GM19455 (cell line): ENCODE measurements around the gene GSTO2.
"Not testable (repeated sequence)": the region's sequence is repeated elsewhere in the genome, so short reads cannot be mapped to it uniquely, and the experiment has no call there.

Source experiments
- ATAC-seq: cut with Tn5 transposase; IDR thresholded peaks from one replicate; pipeline ENCODE4 v1.9.1; 2021; ENCODE audit not compliant: unreplicated experiment

GSTO2 gene

GRCh38 chr10:104268713-104269645, at the start of gene GSTO2:
Gene GSTO2, plus strand, starts transcription at chr10:104269184. Its CDS starts 5,732 bp downstream, at chr10:104274916.
- ATAC-seq, result peak; percentile 99

- no peak for ATAC-seq
These were observed 48.5 kb upstream of the GSTO2 start for GRCh38 chr10:104220522-104220921.

GRCh38 chr10:104223304-104223703, 45.7 kb upstream of the GSTO2 start:
- no peak for ATAC-seq

GRCh38 chr10:104230490-104230889, 38.5 kb upstream of the GSTO2 start:
- no peak for ATAC-seq

GRCh38 chr10:104231784-104232612, 37.0 kb upstream of the GSTO2 start, which contains the start of gene CFAP43:
Gene CFAP43, minus strand, starts transcription at chr10:104232364. Its CDS starts 118 bp downstream, at chr10:104232246.
- ATAC-seq, result peak; percentile 100

GRCh38 chr10:104232613-104233102, 36.3 kb upstream of the GSTO2 start:
- no peak for ATAC-seq

- ATAC-seq, result no peak
These were observed 35.2 kb upstream of the GSTO2 start for GRCh38 chr10:104233817-104234216.

GRCh38 chr10:104234934-104235333, 34.0 kb upstream of the GSTO2 start:
- ATAC-seq, result no peak

- no peak for ATAC-seq
These were observed 33.2 kb upstream of the GSTO2 start for GRCh38 chr10:104235801-104236200.

GRCh38 chr10:104240078-104240477, 28.9 kb upstream of the GSTO2 start:
- no peak for ATAC-seq

- ATAC-seq, result no peak
These were observed 26.4 kb upstream of the GSTO2 start for GRCh38 chr10:104242545-104242944.

GRCh38 chr10:104243009-104243408, 26.0 kb upstream of the GSTO2 start:
- ATAC-seq, result not testable (repeated sequence)

- no peak for ATAC-seq
These were observed 25.5 kb upstream of the GSTO2 start for GRCh38 chr10:104243512-104243911.

- no peak for ATAC-seq
These were observed 23.8 kb upstream of the GSTO2 start for GRCh38 chr10:104245066-104245632.

GRCh38 chr10:104246976-104247375, 22.0 kb upstream of the GSTO2 start:
- ATAC-seq, result no peak

GRCh38 chr10:104247513-104248146, 21.4 kb upstream of the GSTO2 start:
- no peak for ATAC-seq

GRCh38 chr10:104248931-104249330, 20.1 kb upstream of the GSTO2 start:
- not testable (repeated sequence) for ATAC-seq

- no peak for ATAC-seq
These were observed 18.6 kb upstream of the GSTO2 start for GRCh38 chr10:104250371-104250770.

- ATAC-seq, result no peak
These were observed 17.5 kb upstream of the GSTO2 start for GRCh38 chr10:104251443-104251842.

- ATAC-seq, result no peak
These were observed 16.6 kb upstream of the GSTO2 start for GRCh38 chr10:104252368-104252767.

GRCh38 chr10:104253106-104253505, 15.9 kb upstream of the GSTO2 start:
- no peak for ATAC-seq
